ENCODE results near the gene C9orf153. TPM values are rescaled to one million over a fixed set of nuclear protein-coding genes. Genes with fewer than 3 reads are reported as not detected.

The C9orf153 gene
- total RNA-seq, 2 donors from 2014 or later, result 1.3 to 7.6 TPM

- H3K9me3 ChIP-seq, result no peaks in the 10 kb centered on the region
- no peaks in the 10 kb centered on the region for H3K27me3 ChIP-seq
- H3K4me3 ChIP-seq, result no peak overlapping the region
- H3K36me3 ChIP-seq (replicated peaks in 1 of 2; ENCODE audit: insufficient read depth in 1 of 2, low read depth in 2 of 2), result no peaks in the 10 kb centered on the region
- TF ChIP-seq CTCF (IDR thresholded peaks at IDR 0.05) (no peak), POLR2A (IDR thresholded peaks at IDR 0.05) (no peak)
- ATAC-seq (no peak), DNase-seq (no peak)
- peaks cover 4% of the 10 kb centered on the region for H3K4me1 ChIP-seq
- WGBS, 2 donors, result 78 to 87% methylated on average over 3 of the region's 3 CpGs
- intact Hi-C loops (cut with DNase I), result no loop called here
- no peak overlapping the region for H3K27ac ChIP-seq
These were observed 77.8 kb downstream of the C9orf153 start for GRCh38 chr9:86181379-86182315.

- TF ChIP-seq CTCF (IDR thresholded peaks at IDR 0.05) (no peak), POLR2A (IDR thresholded peaks at IDR 0.05) (no peak)
- intact Hi-C loops (cut with DNase I), result no loop called here
- Histone ChIP-seq H3K4me3 (no peak overlapping the region), H3K27me3 (no peaks in the 10 kb centered on the region), H3K36me3 (replicated peaks in 1 of 2; ENCODE audit: insufficient read depth in 1 of 2, low read depth in 2 of 2) (no peaks in the 10 kb centered on the region), H3K9me3 (no peaks in the 10 kb centered on the region), H3K4me1 (peaks cover 4% of the 10 kb centered on the region), H3K27ac (no peak overlapping the region)
- no peak for DNase-seq
- 86 to 90% methylated on average over 5 of the region's 5 CpGs for WGBS, 2 donors
- ATAC-seq, result no peak
These were observed 81.0 kb downstream of the C9orf153 start for GRCh38 chr9:86178503-86178902.

- 61% methylated on average over 1 of the region's 1 CpG for whole genome bisulfite sequencing, 2 donors
- ATAC-seq, result no peak
These were observed 81.5 kb downstream of the C9orf153 start for GRCh38 chr9:86177995-86178394.

GRCh38 chr9:86176468-86176867 lies 83.0 kb downstream of the C9orf153 start:
- no peak for ATAC-seq
- Histone ChIP-seq H3K9me3 (no peaks in the 10 kb centered on the region), H3K4me1 (no peaks in the 10 kb centered on the region), H3K36me3 (replicated peaks in 1 of 2; ENCODE audit: insufficient read depth in 1 of 2, low read depth in 2 of 2) (no peaks in the 10 kb centered on the region), H3K27ac (no peak overlapping the region), H3K4me3 (no peak overlapping the region), H3K27me3 (no peaks in the 10 kb centered on the region)
- TF ChIP-seq CTCF (IDR thresholded peaks at IDR 0.05), result no peak
- no peak for TF ChIP-seq POLR2A (IDR thresholded peaks at IDR 0.05)
- 43 to 48% methylated on average over 3 to 4 of the region's 5 CpGs for WGBS, 2 donors
- intact Hi-C loops (cut with DNase I), result no loop called here
- no peak for DNase-seq

More at GRCh38 chr9:86177995-86178394, 81.5 kb downstream of the C9orf153 start:
- H3K27ac ChIP-seq, result no peak overlapping the region
- no peaks in the 10 kb centered on the region for H3K36me3 ChIP-seq (replicated peaks in 1 of 2; ENCODE audit: insufficient read depth in 1 of 2, low read depth in 2 of 2)
- intact Hi-C loops (cut with DNase I), result no loop called here
- H3K9me3 ChIP-seq, result no peaks in the 10 kb centered on the region
- no peaks in the 10 kb centered on the region for H3K4me1 ChIP-seq
- no peaks in the 10 kb centered on the region for H3K27me3 ChIP-seq
- no peak for TF ChIP-seq POLR2A (IDR thresholded peaks at IDR 0.05)
- TF ChIP-seq CTCF (IDR thresholded peaks at IDR 0.05), result no peak
- H3K4me3 ChIP-seq, result no peak overlapping the region
- DNase-seq, result no peak

Data from body of pancreas (tissue), 4 donors.